GM12891 (cell line): ENCODE results near the gene PSMD13.

Source experiments
- POLR2A ChIP-seq: IDR thresholded peaks from 2 replicates; pipeline ENCODE4 v1.6.1; 2011; ENCODE audit warnings: low read depth, low read length, control low read depth
- POLR2AphosphoS5 ChIP-seq: IDR thresholded peaks from 2 replicates; pipeline ENCODE4 v1.6.1; 2011; ENCODE audit warnings: low read depth, low read length, control low read depth
- POU2F2 ChIP-seq: IDR thresholded peaks from 2 replicates; pipeline ENCODE4 v1.6.1; 2011; ENCODE audit warnings: low read depth, mild to moderate bottlenecking, control low read depth, low read length, moderate library complexity
- SPI1 ChIP-seq: IDR thresholded peaks from 2 replicates; pipeline ENCODE4 v1.6.1; 2011; ENCODE audit warnings: low read depth, low read length, control low read depth

- TF ChIP-seq POLR2AphosphoS5 = no peak
- TF ChIP-seq POLR2A = no peak
- no peak for TF ChIP-seq SPI1
- TF ChIP-seq POU2F2 = no peak
Measured at GRCh38 chr11:208917-209260, 27.9 kb upstream of the PSMD13 start.
